ENCODE data around the gene BCAT1. TPM values are rescaled to one million over a fixed set of nuclear protein-coding genes. Genes with fewer than 3 reads are reported as not detected.

BCAT1 gene
- total and polyA plus RNA-seq, 2 donors (not counting 3 experiments of a cell fraction or from before 2014, with no cell fraction given) = 21.6 to 267 TPM

GRCh38 chr12:24974216-24974615, 25.3 kb upstream of the BCAT1 start:
- no TSS peak for BruUV-seq (replicated peaks)
- dilution Hi-C loops (cut with MboI; ENCODE audit: extremely low pct_ligation_motif_present, low sequenced_read_pairs) (no loop called here), intact Hi-C loops (cut with micrococcal nuclease) (no loop called here)
- Histone ChIP-seq H2AFZ (ENCODE audit: low read depth, low read length) (no peak overlapping the region), H3K9me1 (replicated peaks; ENCODE audit: control insufficient read depth, extremely low read depth, insufficient read depth, low read length) (no peaks in the 10 kb centered on the region), H3K27me3 (ENCODE audit: control insufficient read depth in 2 of 2, insufficient read depth in 2 of 2, low read length in 2 of 2) (no peaks in the 10 kb centered on the region), H3K79me2 (ENCODE audit: control insufficient read depth, insufficient read depth, low read length) (no peaks in the 10 kb centered on the region), H3K36me3 (ENCODE audit: control insufficient read depth in 2 of 2, extremely low read depth in 1 of 2, insufficient read depth in 2 of 2, low read length in 2 of 2) (no peaks in the 10 kb centered on the region), H4K20me1 (replicated peaks; ENCODE audit: control insufficient read depth, extremely low read depth, insufficient read depth, low read length) (no peaks in the 10 kb centered on the region), H3K9me3 (replicated peaks; ENCODE audit: control insufficient read depth, insufficient read depth, low read length) (no peaks in the 10 kb centered on the region), H3K4me1 (ENCODE audit: control insufficient read depth, extremely low read depth, insufficient read depth, low read length) (no peaks in the 10 kb centered on the region), H3K27ac (ENCODE audit: insufficient read depth, low read depth, low read length) (no peak overlapping the region), H3K4me3 (replicated peaks in 1 of 3; ENCODE audit: insufficient read depth in 1 of 3, low read depth in 1 of 3, low read length in 3 of 3) (no peak overlapping the region), H3K4me2 (ENCODE audit: insufficient read depth, low read length) (no peak overlapping the region), H3K9ac (replicated peaks; ENCODE audit: extremely low read depth, insufficient read depth, low read length) (no peak overlapping the region)
- ChIA-PET CTCF (interaction anchor here (1.1 kb wide), 1 partner anchor 17 kb away, joined by 3 read pairs; no protein-coding TSS in a partner anchor), POLR2A (no interaction called here)
- no peak for TF ChIP-seq JUN (IDR thresholded peaks at IDR 0.05; ENCODE audit: borderline replicate concordance, insufficient read depth, insufficient read length, low read depth)
- TF ChIP-seq POLR2A (IDR thresholded peaks at IDR 0.05; ENCODE audit: low read depth, low read length) = no peak
- TF ChIP-seq FOS (IDR thresholded peaks at IDR 0.05; ENCODE audit: borderline replicate concordance, insufficient read depth, low read length) = no peak
- TF ChIP-seq, protein P1, sequence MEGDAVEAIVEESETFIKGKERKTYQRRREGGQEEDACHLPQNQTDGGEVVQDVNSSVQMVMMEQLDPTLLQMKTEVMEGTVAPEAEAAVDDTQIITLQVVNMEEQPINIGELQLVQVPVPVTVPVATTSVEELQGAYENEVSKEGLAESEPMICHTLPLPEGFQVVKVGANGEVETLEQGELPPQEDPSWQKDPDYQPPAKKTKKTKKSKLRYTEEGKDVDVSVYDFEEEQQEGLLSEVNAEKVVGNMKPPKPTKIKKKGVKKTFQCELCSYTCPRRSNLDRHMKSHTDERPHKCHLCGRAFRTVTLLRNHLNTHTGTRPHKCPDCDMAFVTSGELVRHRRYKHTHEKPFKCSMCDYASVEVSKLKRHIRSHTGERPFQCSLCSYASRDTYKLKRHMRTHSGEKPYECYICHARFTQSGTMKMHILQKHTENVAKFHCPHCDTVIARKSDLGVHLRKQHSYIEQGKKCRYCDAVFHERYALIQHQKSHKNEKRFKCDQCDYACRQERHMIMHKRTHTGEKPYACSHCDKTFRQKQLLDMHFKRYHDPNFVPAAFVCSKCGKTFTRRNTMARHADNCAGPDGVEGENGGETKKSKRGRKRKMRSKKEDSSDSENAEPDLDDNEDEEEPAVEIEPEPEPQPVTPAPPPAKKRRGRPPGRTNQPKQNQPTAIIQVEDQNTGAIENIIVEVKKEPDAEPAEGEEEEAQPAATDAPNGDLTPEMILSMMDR (IDR thresholded peaks at IDR 0.05; ENCODE audit: extremely low read depth in 1 of 2, insufficient read depth in 1 of 2, low read depth in 1 of 2, low read length in 2 of 2) = no peak
- TF ChIP-seq GATA2 (IDR thresholded peaks at IDR 0.05; ENCODE audit: insufficient read depth, insufficient read length, low read depth, low read length) = no peak
- TF ChIP-seq POLR2AphosphoS5 (IDR thresholded peaks at IDR 0.05; ENCODE audit: insufficient read depth, low read depth, low read length) = no peak
- no peak for TF ChIP-seq MYC (IDR thresholded peaks at IDR 0.05; ENCODE audit: low read depth, low read length)
- TF ChIP-seq EZH2 (IDR thresholded peaks at IDR 0.05; ENCODE audit: borderline replicate concordance, low read depth, low read length, severe bottlenecking) = no peak
- no peak for TF ChIP-seq MAX (IDR thresholded peaks at IDR 0.05; ENCODE audit: insufficient read depth, insufficient read length)
- DNase-seq (ENCODE audit: low read depth, low spot score) = no peak
- FAIRE-seq = no peak
